GM12872 (cell line): Measurements from ENCODE around the gene TMPRSS11B.

Experiments
- TF ChIP-seq, protein P1 (sequence below): IDR thresholded peaks from 3 replicates; pipeline ENCODE4 v1.5.1; 2011; ENCODE audit warnings: low read depth, mild to moderate bottlenecking, low read length, moderate library complexity; ENCODE audit not compliant: insufficient read depth

TMPRSS11B gene

GRCh38 chr4:68277627-68278026, 32.1 kb upstream of the TMPRSS11B start:
- TF ChIP-seq, protein P1, sequence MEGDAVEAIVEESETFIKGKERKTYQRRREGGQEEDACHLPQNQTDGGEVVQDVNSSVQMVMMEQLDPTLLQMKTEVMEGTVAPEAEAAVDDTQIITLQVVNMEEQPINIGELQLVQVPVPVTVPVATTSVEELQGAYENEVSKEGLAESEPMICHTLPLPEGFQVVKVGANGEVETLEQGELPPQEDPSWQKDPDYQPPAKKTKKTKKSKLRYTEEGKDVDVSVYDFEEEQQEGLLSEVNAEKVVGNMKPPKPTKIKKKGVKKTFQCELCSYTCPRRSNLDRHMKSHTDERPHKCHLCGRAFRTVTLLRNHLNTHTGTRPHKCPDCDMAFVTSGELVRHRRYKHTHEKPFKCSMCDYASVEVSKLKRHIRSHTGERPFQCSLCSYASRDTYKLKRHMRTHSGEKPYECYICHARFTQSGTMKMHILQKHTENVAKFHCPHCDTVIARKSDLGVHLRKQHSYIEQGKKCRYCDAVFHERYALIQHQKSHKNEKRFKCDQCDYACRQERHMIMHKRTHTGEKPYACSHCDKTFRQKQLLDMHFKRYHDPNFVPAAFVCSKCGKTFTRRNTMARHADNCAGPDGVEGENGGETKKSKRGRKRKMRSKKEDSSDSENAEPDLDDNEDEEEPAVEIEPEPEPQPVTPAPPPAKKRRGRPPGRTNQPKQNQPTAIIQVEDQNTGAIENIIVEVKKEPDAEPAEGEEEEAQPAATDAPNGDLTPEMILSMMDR = no peak

- TF ChIP-seq, protein P1 = no peak
Observed at GRCh38 chr4:68272860-68273259, 27.4 kb upstream of the TMPRSS11B start.

- TF ChIP-seq, protein P1 = no peak
Observed at GRCh38 chr4:68272380-68272779, 26.9 kb upstream of the TMPRSS11B start.

- TF ChIP-seq, protein P1 = peak; percentile 51
Observed at GRCh38 chr4:68271851-68272357, 26.4 kb upstream of the TMPRSS11B start.

DNA sequence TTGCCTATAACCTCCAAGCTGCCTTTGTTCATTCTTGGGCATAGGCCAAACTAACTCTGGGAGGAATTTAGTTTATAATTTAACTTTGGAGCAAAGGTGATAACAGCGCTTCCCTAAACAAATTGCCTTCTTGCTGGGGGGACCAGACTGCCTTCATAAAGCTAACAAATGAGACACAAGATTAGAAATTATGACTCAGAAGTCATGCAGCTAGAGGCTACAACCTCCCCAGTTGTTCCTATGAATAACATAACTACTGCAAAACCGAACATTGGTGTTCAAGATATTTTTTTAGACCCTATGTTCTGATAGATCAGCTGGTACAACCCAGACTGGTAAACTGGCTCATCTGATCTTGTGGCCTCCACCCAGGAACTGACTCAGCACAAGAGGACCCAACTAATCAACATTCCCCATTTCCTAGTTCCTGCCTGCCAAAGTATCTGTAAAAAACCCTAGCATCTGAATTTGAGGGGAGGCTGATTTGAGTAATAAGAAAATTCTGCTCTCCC, 22.0 kb upstream of the TMPRSS11B start:
- TF ChIP-seq, protein P1 = no peak

GRCh38 chr4:68264875-68265565, 19.5 kb upstream of the TMPRSS11B start:
- TF ChIP-seq, protein P1 = no peak

- TF ChIP-seq, protein P1 = no peak
Observed at GRCh38 chr4:68259191-68259590, 13.7 kb upstream of the TMPRSS11B start.
